BJ (cell line): Measurements from ENCODE around the gene LDLRAD4. TPM values are rescaled to one million over a fixed set of nuclear protein-coding genes. Genes with fewer than 3 reads are reported as not detected.

Experiments used
- CTCF ChIA-PET: fragments of 350-600 bp; formaldehyde crosslinking; extraction: SDS; loops from one replicate; lab custom pipeline; 2021; ENCODE audit warnings: antibody characterized with exemption, inconsistent platforms; lab: Yijun Ruan, JAX
- POLR2A ChIA-PET: fragments of 300-600 bp; sonication (Branson Sonifier 250); formaldehyde crosslinking; extraction: SDS; loops from one replicate; lab custom pipeline; 2021; ENCODE audit warnings: antibody characterized with exemption; lab: Charles Lee
- DNase-seq: peaks from one replicate; pipeline ENCODE4 v3.0.0-alpha.2; 2011; ENCODE audit warnings: low read depth
- H3K27me3 ChIP-seq: 2 replicates; pipeline ENCODE4 v1.6.0; 2011; ENCODE audit warnings: low read length; ENCODE audit not compliant: control insufficient read depth, insufficient read depth
- H3K36me3 ChIP-seq: 2 replicates; pipeline ENCODE4 v1.5.1; 2011; ENCODE audit warnings: low read length; ENCODE audit not compliant: control insufficient read depth, insufficient read depth
- H3K4me3 ChIP-seq: 2 replicates; pipeline ENCODE4 v1.5.1; 2011; ENCODE audit warnings: low read depth, mild to moderate bottlenecking, control low read depth, low read length
- CTCF ChIP-seq: IDR thresholded peaks from 2 replicates; pipeline ENCODE4 v1.5.1; 2011; ENCODE audit warnings: low read depth, mild to moderate bottlenecking, control low read depth, inconsistent platforms, low read length, moderate library complexity; ENCODE audit not compliant: insufficient read depth
- polyA plus RNA-seq: library from polyadenylated mRNA; depleted of rRNA; stranded (reverse); fragments of >200 nt; gene quantifications from 2 replicates; pipeline ENCODE4 v1.2.3, GENCODE V29; 2011

Gene LDLRAD4
- polyA plus RNA-seq, 1 experiment, result not detected

GRCh38 chr18:13532406-13533075, 314.0 kb downstream of the LDLRAD4 start:
- CTCF ChIA-PET, result no interaction called here
- no peak for TF ChIP-seq CTCF
- POLR2A ChIA-PET, result no interaction called here
- Histone ChIP-seq H3K27me3 (no peaks in the 10 kb centered on the region), H3K4me3 (no peak overlapping the region), H3K36me3 (no peaks in the 10 kb centered on the region)
- DNase-seq, result no peak

GRCh38 chr18:13534631-13535030, 316.1 kb downstream of the LDLRAD4 start:
- Histone ChIP-seq H3K27me3 (no peaks in the 10 kb centered on the region), H3K36me3 (no peaks in the 10 kb centered on the region), H3K4me3 (no peak overlapping the region)
- no peak for DNase-seq
- POLR2A ChIA-PET, result no interaction called here
- no peak for TF ChIP-seq CTCF
- CTCF ChIA-PET, result no interaction called here

- no peak for TF ChIP-seq CTCF
- Histone ChIP-seq H3K4me3 (no peak overlapping the region), H3K36me3 (no peaks in the 10 kb centered on the region), H3K27me3 (no peaks in the 10 kb centered on the region)
- POLR2A ChIA-PET, result no interaction called here
- DNase-seq, result no peak
- CTCF ChIA-PET, result interaction anchor here (0.8 kb wide), 1 partner anchor 33 kb away, joined by 3 read pairs; no protein-coding TSS in a partner anchor
Observed at GRCh38 chr18:13536578-13536977, 318.0 kb downstream of the LDLRAD4 start.

GRCh38 chr18:13537022-13537780, 318.6 kb downstream of the LDLRAD4 start:
- POLR2A ChIA-PET, result no interaction called here
- H3K36me3 ChIP-seq, result no peaks in the 10 kb centered on the region
- no peaks in the 10 kb centered on the region for H3K27me3 ChIP-seq
- no peak for DNase-seq
- CTCF ChIA-PET, result no interaction called here
- TF ChIP-seq CTCF, result no peak
- H3K4me3 ChIP-seq, result no peak overlapping the region

- CTCF ChIA-PET, result interaction anchor here (0.8 to 1.7 kb wide), 3 partner anchors 10 to 14 kb away, joined by 3 to 6 read pairs (median 3); no protein-coding TSS in a partner anchor
- no peaks in the 10 kb centered on the region for H3K36me3 ChIP-seq
- H3K4me3 ChIP-seq, result no peak overlapping the region
- no peaks in the 10 kb centered on the region for H3K27me3 ChIP-seq
- no peak for DNase-seq
- POLR2A ChIA-PET, result no interaction called here
- TF ChIP-seq CTCF, result no peak
Observed at GRCh38 chr18:13538630-13539029, 320.1 kb downstream of the LDLRAD4 start.
